ENCODE data around the gene EXOC8.

Gene EXOC8

GRCh38 chr1:231315887-231316286 is 21.8 kb downstream of the EXOC8 start:
- ATAC-seq (replicated peaks) (peak; percentile 82 to 83), DNase-seq (peak; percentile 9)
- Mint-ChIP-seq H3K4me3 (no peak overlapping the region), H3K36me3 (peaks cover 0 to 2% of the 10 kb centered on the region in 2 donors), H3K9me3 (no peaks in the 10 kb centered on the region), H3K27ac (no peak overlapping the region), H3K27me3 (peaks cover 0 to 6% of the 10 kb centered on the region in 2 donors), H3K4me1 (peaks cover 3 to 6% of the 10 kb centered on the region in 2 donors)

- no peaks in the 10 kb centered on the region for H3K9me3 Mint-ChIP-seq
- H3K4me1 Mint-ChIP-seq = peaks cover 3 to 6% of the 10 kb centered on the region in 2 donors
These were observed 24.0 kb downstream of the EXOC8 start for GRCh38 chr1:231313661-231314060.

GRCh38 chr1:231312432-231312788 is 25.2 kb downstream of the EXOC8 start:
- H3K36me3 Mint-ChIP-seq = no peaks in the 10 kb centered on the region
- H3K27me3 Mint-ChIP-seq = peaks cover 0 to 6% of the 10 kb centered on the region in 2 donors
- DNase-seq (no peak), ATAC-seq (replicated peaks) (no peak)
- H3K27ac Mint-ChIP-seq = no peak overlapping the region
- H3K4me3 Mint-ChIP-seq = no peak overlapping the region
- H3K4me1 Mint-ChIP-seq = peaks cover 3 to 6% of the 10 kb centered on the region in 2 donors
- H3K9me3 Mint-ChIP-seq = no peaks in the 10 kb centered on the region

More at GRCh38 chr1:231313661-231314060, 24.0 kb downstream of the EXOC8 start:
- no peaks in the 10 kb centered on the region for H3K36me3 Mint-ChIP-seq
- H3K27ac Mint-ChIP-seq = no peak overlapping the region
- DNase-seq (no peak), ATAC-seq (replicated peaks) (no peak)
- no peak overlapping the region for H3K4me3 Mint-ChIP-seq
- H3K27me3 Mint-ChIP-seq = peaks cover 0 to 6% of the 10 kb centered on the region in 2 donors

GRCh38 chr1:231311720-231312431 is 25.8 kb downstream of the EXOC8 start:
- DNase-seq (no peak), ATAC-seq (replicated peaks) (no peak)
- Mint-ChIP-seq H3K9me3 (no peaks in the 10 kb centered on the region), H3K27ac (no peak overlapping the region), H3K27me3 (peaks cover 0 to 6% of the 10 kb centered on the region in 2 donors), H3K4me3 (no peak overlapping the region), H3K36me3 (no peaks in the 10 kb centered on the region), H3K4me1 (peaks cover 3 to 6% of the 10 kb centered on the region in 2 donors)

GRCh38 chr1:231310391-231310934 is 27.2 kb downstream of the EXOC8 start:
- no peaks in the 10 kb centered on the region for H3K9me3 Mint-ChIP-seq
- H3K27me3 Mint-ChIP-seq = no peaks in the 10 kb centered on the region
- ATAC-seq (replicated peaks) (no peak), DNase-seq (no peak)
- H3K36me3 Mint-ChIP-seq = no peaks in the 10 kb centered on the region
- no peaks in the 10 kb centered on the region for H3K4me1 Mint-ChIP-seq
- H3K27ac Mint-ChIP-seq = no peak overlapping the region
- no peak overlapping the region for H3K4me3 Mint-ChIP-seq

- H3K27me3 Mint-ChIP-seq = no peaks in the 10 kb centered on the region
- DNase-seq (no peak), ATAC-seq (replicated peaks) (no peak)
- H3K4me3 Mint-ChIP-seq = no peak overlapping the region
- H3K4me1 Mint-ChIP-seq = no peaks in the 10 kb centered on the region
- no peak overlapping the region for H3K27ac Mint-ChIP-seq
- no peaks in the 10 kb centered on the region for H3K36me3 Mint-ChIP-seq
- no peaks in the 10 kb centered on the region for H3K9me3 Mint-ChIP-seq
These were observed 35.7 kb downstream of the EXOC8 start for GRCh38 chr1:231301990-231302389.

- Mint-ChIP-seq H3K36me3 (no peaks in the 10 kb centered on the region), H3K27me3 (no peaks in the 10 kb centered on the region), H3K4me1 (no peaks in the 10 kb centered on the region), H3K4me3 (no peak overlapping the region), H3K9me3 (no peaks in the 10 kb centered on the region), H3K27ac (no peak overlapping the region)
- ATAC-seq (replicated peaks) (no peak), DNase-seq (no peak)
These were observed 41.7 kb downstream of the EXOC8 start for GRCh38 chr1:231295938-231296337.

GRCh38 chr1:231286603-231287002 is 51.0 kb downstream of the EXOC8 start:
- DNase-seq = no peak
- H3K4me1 Mint-ChIP-seq = no peaks in the 10 kb centered on the region
- peaks cover 0 to 5% of the 10 kb centered on the region in 2 donors for H3K36me3 Mint-ChIP-seq
- no peaks in the 10 kb centered on the region for H3K9me3 Mint-ChIP-seq
- ATAC-seq (replicated peaks) = no peak
- H3K4me3 Mint-ChIP-seq = no peak overlapping the region
- no peaks in the 10 kb centered on the region for H3K27me3 Mint-ChIP-seq
- no peak overlapping the region for H3K27ac Mint-ChIP-seq

GRCh38 chr1:231284441-231284840 is 53.2 kb downstream of the EXOC8 start:
- Mint-ChIP-seq H3K4me3 (no peak overlapping the region), H3K4me1 (no peaks in the 10 kb centered on the region), H3K27me3 (no peaks in the 10 kb centered on the region), H3K9me3 (no peaks in the 10 kb centered on the region), H3K36me3 (peaks cover under 1 to 8% of the 10 kb centered on the region in 2 donors), H3K27ac (no peak overlapping the region)
- ATAC-seq (replicated peaks) = no peak
- no peak for DNase-seq

All from stimulated activated naive B cell treated with anti-CD40 and anti-IgM and Interleukin-4, amounts not matched to agents 10 μg/mL and 1 μg/mL and 100 μg/mL, for 72 hours (primary cell).